Measurements from ENCODE around the gene DDX51. TPM values are rescaled to one million over a fixed set of nuclear protein-coding genes. Genes with fewer than 3 reads are reported as not detected.

DDX51 gene
- total RNA-seq, 1 donor from 2014 or later: 10.2 TPM

- H3K9ac ChIP-seq (ENCODE audit: low read length): no peak overlapping the region
- no peak overlapping the region for H3K4me3 ChIP-seq (ENCODE audit: insufficient read depth, low read depth, low read length)
- H3K9me3 ChIP-seq (ENCODE audit: insufficient read depth, low read depth, low read length): peaks cover 27% of the 10 kb centered on the region
- H3K27ac ChIP-seq (ENCODE audit: low read depth, low read length): no peak overlapping the region
- H2AFZ ChIP-seq (ENCODE audit: low read depth, low read length): no peak overlapping the region
- TF ChIP-seq EZH2 (IDR thresholded peaks at IDR 0.05; ENCODE audit: insufficient read depth, low read length) (no peak), CTCF (IDR thresholded peaks at IDR 0.05; ENCODE audit: insufficient read depth, low read depth, low read length) (no peak)
- no peaks in the 10 kb centered on the region for H3K27me3 ChIP-seq (ENCODE audit: insufficient read depth, low read length)
- no peaks in the 10 kb centered on the region for H3K4me1 Mint-ChIP-seq (ENCODE audit: low read depth, unreplicated experiment)
- DNase-seq (ENCODE audit: low read depth) (no peak), FAIRE-seq (no peak)
- H3K79me2 ChIP-seq (ENCODE audit: insufficient read depth, low read length): no peaks in the 10 kb centered on the region
- H3K4me3 Mint-ChIP-seq (ENCODE audit: unreplicated experiment): no peak overlapping the region
- peaks cover 2% of the 10 kb centered on the region for H3K9me3 Mint-ChIP-seq (ENCODE audit: unreplicated experiment)
- H3K4me1 ChIP-seq (ENCODE audit: insufficient read depth, low read length): peaks cover 6% of the 10 kb centered on the region
- H3K4me2 ChIP-seq (ENCODE audit: low read length): no peak overlapping the region
- H4K20me1 ChIP-seq (ENCODE audit: insufficient read depth, low read length): peaks cover 68% of the 10 kb centered on the region
- peaks cover 3% of the 10 kb centered on the region for H3K36me3 Mint-ChIP-seq (ENCODE audit: low read depth, unreplicated experiment)
- H3K36me3 ChIP-seq (ENCODE audit: insufficient read depth, low read length): peaks cover 15% of the 10 kb centered on the region
- peaks cover 6% of the 10 kb centered on the region for H3K27me3 Mint-ChIP-seq (ENCODE audit: low read depth, unreplicated experiment)
- H3K27ac Mint-ChIP-seq (ENCODE audit: unreplicated experiment): no peak overlapping the region
Observed at GRCh38 chr12:132157733-132158409, 13.8 kb upstream of the DDX51 start.

GRCh38 chr12:132156573-132157325, 12.6 kb upstream of the DDX51 start:
- H3K79me2 ChIP-seq (ENCODE audit: insufficient read depth, low read length): no peaks in the 10 kb centered on the region
- peaks cover 3% of the 10 kb centered on the region for H3K36me3 Mint-ChIP-seq (ENCODE audit: low read depth, unreplicated experiment)
- peaks cover 15% of the 10 kb centered on the region for H3K36me3 ChIP-seq (ENCODE audit: insufficient read depth, low read length)
- peaks cover 2% of the 10 kb centered on the region for H3K9me3 Mint-ChIP-seq (ENCODE audit: unreplicated experiment)
- H3K4me1 Mint-ChIP-seq (ENCODE audit: low read depth, unreplicated experiment): no peaks in the 10 kb centered on the region
- no peak overlapping the region for H3K27ac Mint-ChIP-seq (ENCODE audit: unreplicated experiment)
- H3K4me2 ChIP-seq (ENCODE audit: low read length): no peak overlapping the region
- peaks cover 66% of the 10 kb centered on the region for H4K20me1 ChIP-seq (ENCODE audit: insufficient read depth, low read length)
- H3K4me3 ChIP-seq (ENCODE audit: insufficient read depth, low read depth, low read length): no peak overlapping the region
- no peaks in the 10 kb centered on the region for H3K27me3 ChIP-seq (ENCODE audit: insufficient read depth, low read length)
- DNase-seq (ENCODE audit: low read depth): no peak
- peaks cover 4% of the 10 kb centered on the region for H3K27me3 Mint-ChIP-seq (ENCODE audit: low read depth, unreplicated experiment)
- no peak overlapping the region for H3K4me3 Mint-ChIP-seq (ENCODE audit: unreplicated experiment)
- H3K4me1 ChIP-seq (ENCODE audit: insufficient read depth, low read length): no peaks in the 10 kb centered on the region
- H2AFZ ChIP-seq (ENCODE audit: low read depth, low read length): no peak overlapping the region
- no peak overlapping the region for H3K27ac ChIP-seq (ENCODE audit: low read depth, low read length)
- H3K9ac ChIP-seq (ENCODE audit: low read length): no peak overlapping the region
- TF ChIP-seq CTCF (IDR thresholded peaks at IDR 0.05; ENCODE audit: insufficient read depth, low read depth, low read length) (no peak), EZH2 (IDR thresholded peaks at IDR 0.05; ENCODE audit: insufficient read depth, low read length) (no peak)
- FAIRE-seq: peak; percentile 41
- H3K9me3 ChIP-seq (ENCODE audit: insufficient read depth, low read depth, low read length): peaks cover 27% of the 10 kb centered on the region

Measured in astrocyte (in vitro differentiated cells and primary cell).